GM21529 (cell line): ENCODE measurements around the gene EPHA6.
A peak's percentile ranks its signal among the peaks of the same experiment; 100 is the strongest.

ENCODE experiments used
- ATAC-seq: cut with Tn5 transposase; IDR thresholded peaks from one replicate; pipeline ENCODE4 v1.9.1; 2021; ENCODE audit not compliant: unreplicated experiment

EPHA6 gene

GRCh38 chr3:96813820-96814650 lies at the start of gene EPHA6:
Gene EPHA6, plus strand, starts transcription at chr3:96814594.
- ATAC-seq, result peak; percentile 12

DNA sequence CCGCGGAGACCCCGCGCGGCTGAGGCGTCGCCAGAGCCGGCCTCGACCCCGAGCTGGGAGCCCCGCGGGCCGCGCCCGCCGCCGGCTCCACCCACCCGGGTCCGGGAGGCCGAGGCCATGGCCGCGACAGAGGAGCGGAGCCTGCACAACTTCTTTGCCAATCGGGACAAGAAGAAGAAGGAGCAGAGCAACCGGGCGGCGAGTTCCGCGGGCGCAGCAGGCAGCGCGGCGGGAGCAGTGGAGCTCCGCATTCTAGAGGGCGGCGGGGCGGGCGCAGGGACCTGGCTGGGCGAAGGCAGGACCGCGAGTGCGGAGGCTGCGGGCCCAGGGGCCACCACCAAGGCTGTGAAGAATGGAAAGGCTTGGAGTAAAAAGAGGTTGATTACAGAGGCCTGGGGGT lies 37.6 kb upstream of the EPHA6 start:
- ATAC-seq, result no peak

- no peak for ATAC-seq
Measured at GRCh38 chr3:96779810-96780209, 34.6 kb upstream of the EPHA6 start.

DNA sequence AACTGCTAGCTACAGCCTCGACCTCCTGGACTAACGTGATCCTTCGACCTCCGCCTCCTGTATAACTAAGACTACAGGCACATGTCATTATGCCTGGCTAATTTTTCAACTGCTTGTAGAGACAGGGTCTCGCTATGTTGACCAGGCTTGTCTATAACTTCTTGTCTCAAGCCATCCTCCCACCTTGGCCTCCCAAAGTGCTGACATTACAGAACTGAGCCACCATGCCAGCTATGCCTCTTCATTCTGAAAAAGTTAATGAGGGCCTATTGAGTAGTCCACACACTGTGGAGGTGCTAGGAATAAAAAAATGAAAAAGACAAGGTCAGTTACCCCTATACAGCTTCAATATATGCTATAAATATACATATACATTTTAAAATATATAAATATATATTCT lies 18.3 kb upstream of the EPHA6 start:
- ATAC-seq, result no peak

DNA sequence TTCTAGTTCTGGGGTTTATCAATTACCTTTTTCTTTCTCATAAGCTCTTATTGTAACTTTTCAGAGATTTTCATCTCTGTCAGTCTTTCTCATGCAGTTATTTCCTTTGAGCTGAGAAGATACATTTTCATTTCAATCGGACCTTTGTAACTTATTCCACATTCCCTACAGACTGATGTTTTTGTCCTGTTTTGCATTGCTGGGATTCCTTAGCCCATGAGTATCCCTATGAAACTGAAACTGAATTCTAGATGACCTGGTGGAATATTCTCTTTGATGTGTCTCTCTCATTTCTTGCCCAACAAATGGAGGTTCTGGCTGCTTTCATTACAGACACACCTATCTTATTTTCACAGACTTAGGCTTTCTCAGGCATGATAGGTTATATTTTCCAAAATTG lies 10.5 kb upstream of the EPHA6 start:
- no peak for ATAC-seq

DNA sequence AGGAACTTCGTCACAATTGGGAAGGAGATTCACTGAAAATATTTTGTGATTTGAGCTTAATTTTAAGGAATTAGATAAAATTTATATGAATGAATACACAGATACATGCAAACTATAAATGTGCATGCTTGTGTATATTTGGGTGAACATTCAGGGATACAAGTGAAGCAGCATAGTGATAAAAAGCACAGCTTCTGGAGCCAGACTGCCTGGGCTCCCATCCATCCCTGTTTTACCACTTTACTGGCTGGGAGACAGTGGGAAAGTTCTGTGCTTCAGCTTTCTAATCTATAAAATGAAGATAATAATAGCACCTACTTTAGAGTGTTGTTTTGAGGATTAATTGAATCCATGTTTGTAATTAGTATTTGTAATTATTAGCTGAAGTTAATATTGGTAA lies 8.1 kb upstream of the EPHA6 start:
- no peak for ATAC-seq

GRCh38 chr3:96813134-96813819 lies 1.1 kb upstream of the EPHA6 start:
- ATAC-seq, result peak; percentile 99

DNA sequence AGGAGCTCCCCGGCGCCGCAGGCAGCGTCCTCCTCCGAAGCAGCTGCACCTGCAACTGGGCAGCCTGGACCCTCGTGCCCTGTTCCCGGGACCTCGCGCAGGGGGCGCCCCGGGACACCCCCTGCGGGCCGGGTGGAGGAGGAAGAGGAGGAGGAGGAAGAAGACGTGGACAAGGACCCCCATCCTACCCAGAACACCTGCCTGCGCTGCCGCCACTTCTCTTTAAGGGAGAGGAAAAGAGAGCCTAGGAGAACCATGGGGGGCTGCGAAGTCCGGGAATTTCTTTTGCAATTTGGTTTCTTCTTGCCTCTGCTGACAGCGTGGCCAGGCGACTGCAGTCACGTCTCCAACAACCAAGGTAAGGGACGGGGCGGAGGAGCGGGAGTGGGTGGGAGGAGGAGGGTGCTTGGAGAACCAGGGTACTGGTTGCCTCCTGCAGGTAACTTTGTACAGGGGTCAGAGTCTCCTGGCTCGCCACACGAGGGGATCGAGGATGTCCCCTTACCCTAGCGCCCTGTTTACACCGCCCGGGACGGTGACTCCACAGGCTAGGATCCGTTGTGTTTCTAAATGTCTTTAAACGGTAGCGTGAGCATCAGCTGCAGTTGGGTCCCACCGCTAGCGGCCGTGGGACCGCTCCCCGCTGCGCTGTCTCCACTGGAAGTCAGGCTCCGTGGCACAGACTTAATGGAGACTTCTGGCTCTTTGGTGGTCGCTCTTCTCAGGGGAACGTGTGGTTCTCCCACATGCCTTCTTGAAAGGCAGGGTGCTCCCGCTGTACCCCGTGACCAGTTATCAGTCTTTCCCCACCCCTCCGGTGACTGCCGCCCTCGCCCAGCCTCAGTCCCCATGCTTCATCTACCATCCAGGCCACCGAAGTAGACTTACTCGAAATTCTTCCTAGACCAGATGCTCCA lies 515 bp downstream of the EPHA6 start:
- ATAC-seq, result no peak

DNA sequence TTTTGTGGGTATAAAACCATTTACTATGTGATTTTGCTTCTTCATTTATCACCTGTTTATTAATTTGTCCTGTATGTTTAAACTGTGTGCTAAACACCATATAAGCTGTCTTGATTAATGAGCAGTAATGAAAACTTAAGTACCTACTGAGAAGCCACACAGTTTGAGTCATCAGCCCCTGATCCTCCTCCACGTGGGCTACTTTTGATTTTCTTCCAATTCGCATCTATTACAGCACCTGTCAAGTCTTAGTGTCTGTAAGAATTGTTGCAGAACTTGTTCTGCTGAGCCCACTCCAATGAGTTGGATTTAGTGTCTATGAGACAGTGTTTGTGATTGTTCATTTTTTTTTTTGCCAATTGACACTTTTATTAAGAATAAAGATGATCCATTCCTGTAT lies 16.8 kb downstream of the EPHA6 start:
- no peak for ATAC-seq

DNA sequence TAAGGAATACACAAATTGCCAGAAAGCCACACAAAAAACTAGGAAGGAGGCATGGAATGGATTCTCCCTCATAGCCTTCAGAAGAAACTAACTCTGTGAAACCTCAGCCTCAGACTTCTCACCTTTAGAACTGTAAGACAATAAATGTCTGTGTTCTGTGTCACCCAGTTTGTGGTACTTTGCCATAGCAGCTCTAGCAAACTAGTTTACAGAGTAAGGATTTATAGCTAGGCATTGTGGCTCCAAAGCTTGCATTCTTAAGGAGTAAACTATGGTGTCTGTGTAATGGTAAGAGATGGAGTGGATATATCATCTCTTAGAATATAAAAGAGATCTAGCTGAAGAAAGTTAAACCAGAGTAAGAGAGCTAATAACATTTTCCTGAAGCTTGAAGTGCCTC lies 18.9 kb downstream of the EPHA6 start:
- ATAC-seq, result no peak

DNA sequence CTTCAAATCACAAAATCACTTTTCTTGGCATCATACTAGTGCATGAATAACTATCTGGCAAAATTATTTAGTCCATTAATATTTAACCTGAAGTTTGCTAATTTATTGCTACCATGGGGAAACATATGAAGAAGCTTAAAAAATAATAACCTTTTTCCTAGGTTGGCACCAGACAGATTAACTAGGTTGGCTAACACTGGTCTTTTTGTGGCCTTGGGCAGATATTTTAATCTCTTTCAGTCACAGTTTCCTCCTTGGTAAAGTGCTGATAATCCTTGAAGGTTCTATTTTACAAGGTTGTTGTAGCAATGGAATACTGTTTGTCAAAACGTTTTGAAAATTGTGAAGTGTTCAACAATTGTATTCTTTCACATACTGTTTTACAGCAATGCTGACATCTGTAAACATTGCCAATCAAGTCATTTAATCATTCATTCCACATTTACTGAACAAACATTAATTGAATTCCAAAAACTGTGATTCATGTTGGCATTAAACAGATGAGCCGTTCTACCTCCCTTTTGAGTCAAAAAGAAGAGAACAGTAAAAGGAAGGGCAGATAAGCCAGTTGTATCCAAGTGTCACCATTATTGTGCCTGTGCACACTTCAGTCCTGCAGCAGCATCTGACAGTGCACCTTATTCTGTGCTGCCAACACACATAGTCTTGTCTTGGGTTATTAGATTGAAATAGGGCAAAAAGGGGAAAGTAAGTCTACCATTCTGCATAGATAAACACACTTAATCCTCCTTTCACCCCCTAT lies 21.9 kb downstream of the EPHA6 start:
- ATAC-seq, result no peak

DNA sequence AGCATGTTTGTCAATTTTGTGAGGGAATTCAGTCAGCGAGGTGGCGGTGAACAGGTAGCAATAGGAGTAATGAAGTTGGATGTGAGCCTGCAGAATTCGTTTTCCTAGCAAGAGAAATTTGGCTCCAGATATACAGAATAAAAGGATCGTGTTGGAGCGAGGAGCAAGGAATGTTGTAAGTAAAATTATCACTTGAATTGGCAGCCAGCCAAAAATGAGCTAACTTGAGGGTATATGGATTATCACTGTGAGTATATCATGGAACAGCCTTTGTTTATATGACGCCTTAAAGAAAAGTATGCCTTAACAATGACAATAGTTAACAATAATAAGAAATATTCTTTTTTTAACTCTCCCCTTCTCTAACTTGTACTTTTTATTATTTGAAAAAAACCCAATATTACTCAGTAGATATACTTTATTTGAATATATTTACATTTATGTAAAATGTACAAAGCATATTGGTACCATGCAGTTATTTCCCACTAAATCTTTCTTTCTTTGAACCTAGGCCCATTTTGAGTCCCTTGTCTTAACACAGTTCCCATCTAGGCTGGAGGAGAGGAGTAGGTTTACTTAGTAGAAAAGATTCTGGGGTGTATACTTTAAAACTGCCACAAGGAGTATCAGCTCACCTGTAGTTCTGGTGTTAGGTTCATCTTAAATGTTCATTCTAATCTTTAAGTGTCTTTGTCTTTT lies 29.3 kb downstream of the EPHA6 start:
- ATAC-seq, result no peak

- no peak for ATAC-seq
Measured at GRCh38 chr3:96844204-96844514, 29.8 kb downstream of the EPHA6 start.

- no peak for ATAC-seq
Measured at GRCh38 chr3:96852849-96853248, 38.5 kb downstream of the EPHA6 start.

DNA sequence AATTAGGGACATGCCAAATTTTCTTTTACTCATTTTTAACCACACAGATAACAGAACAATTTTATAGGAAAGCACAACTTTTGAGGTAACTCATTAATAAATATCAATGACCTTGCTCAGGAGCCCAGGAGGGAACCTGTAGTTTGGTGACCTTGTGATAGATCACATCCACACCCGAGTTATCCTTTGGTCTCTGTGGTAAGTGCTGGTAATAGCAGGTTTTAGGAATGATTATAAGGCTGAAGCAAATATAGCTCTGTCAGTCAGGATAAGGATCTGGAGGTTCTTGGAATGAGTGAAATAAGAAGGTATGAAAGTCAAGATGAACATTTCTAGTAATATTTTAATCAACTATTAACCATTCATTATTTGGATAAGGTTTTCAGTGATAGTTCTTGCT lies 46.5 kb downstream of the EPHA6 start:
- no peak for ATAC-seq

DNA sequence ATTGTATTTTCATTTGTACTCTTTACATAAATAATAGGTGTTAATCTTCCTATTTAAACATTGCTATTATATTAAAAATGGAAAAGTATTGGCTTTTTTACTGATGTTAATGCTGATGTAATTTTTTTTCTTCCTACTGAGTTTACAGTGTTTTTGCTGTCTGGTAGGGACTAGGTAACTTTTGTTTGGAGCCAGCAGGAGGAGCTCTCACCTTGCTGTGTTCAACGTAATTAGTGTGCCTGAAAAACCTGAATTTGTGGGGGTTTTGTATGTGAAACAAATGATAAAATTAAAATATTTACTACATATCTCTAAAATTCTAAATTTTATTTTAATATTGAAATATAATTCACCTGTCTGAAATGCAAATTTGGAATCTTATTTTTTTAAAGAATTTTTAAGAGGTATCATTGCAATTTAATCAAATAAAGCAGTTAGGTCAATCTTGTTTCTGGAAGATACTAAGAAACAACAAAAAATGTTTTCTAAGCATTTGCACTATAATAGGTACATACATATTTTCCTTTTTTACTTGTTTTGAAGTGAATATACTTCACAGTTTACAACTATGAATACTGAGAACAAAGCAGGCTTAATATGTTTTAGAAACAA lies 48.8 kb downstream of the EPHA6 start:
- ATAC-seq, result no peak

DNA sequence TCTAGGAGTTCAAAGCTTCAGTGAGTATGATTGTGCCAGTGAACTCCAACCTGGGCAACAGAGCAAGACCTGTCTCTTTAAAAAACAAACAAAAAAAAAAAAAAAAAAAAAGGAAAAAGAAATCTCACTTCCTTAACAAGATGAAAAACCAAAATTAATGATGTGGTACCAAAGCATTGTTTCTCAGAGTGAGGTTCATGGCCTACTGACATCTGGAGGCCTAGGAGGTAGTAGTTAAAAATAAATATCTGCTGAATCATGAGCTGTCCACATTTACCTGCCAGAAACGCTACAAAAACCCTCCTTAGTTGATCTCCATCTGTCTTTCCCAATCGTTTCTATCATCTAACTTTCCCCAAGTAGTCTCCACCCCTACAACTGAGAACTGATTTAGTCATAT lies 51.2 kb downstream of the EPHA6 start:
- no peak for ATAC-seq

DNA sequence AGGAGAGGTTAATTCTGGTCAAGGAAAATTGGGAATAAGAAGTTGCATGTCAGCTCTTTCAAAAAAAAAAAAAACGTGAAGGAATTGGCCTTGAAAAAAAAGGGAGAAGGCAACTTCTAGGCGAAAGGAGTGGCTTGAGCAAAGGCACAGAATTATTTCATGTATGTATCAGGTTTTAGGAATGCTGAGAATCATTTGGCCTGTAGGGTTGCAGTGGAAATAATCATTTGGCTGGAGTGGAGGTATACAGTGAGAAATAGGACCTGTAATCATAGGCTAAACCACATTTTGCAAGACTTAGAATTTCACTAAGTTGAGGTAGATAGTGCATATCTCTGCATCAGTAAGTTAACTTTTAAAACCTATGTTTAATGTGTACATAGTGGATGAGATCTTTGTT lies 54.9 kb downstream of the EPHA6 start:
- ATAC-seq, result no peak

- no peak for ATAC-seq
Measured at GRCh38 chr3:96877510-96877909, 63.1 kb downstream of the EPHA6 start.

DNA sequence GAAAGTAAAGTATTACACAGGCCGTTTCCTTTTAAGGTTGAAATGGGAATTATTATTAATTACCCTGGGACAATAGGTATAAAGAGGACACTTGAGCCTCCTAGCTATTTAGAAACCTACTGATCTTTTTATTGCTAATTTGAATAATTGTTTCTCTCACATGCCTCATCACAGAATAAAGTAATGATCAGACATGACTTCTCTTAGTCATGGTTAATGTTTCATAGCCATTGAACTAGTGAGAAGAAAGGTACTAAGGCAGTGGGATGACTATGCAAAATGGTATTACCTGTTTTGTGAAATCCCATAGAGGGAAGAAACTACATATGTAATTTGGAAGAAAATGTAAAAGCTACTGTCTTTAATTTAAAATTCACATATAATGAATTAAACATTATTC lies 85.6 kb downstream of the EPHA6 start:
- no peak for ATAC-seq
